ENCODE measurements around the gene C8G.

GRCh38 chr9:136921307-136921706, 23.7 kb upstream of the C8G start:
- no peak for TF ChIP-seq CTCF (IDR thresholded peaks at IDR 0.05; ENCODE audit: insufficient read depth, low read depth, low read length)
- no peak for TF ChIP-seq EZH2 (IDR thresholded peaks at IDR 0.05; ENCODE audit: insufficient read depth, low read length)
